Ovary (tissue), 3 donors: ENCODE data around the gene KDM6A.

Experiments used
- EP300 ChIP-seq: sonication (generic); formaldehyde crosslinking; IDR thresholded peaks from one replicate; pipeline ENCODE4 v1.6.1; 2017; ENCODE audit warnings: antibody characterized with exemption
- POLR2A ChIP-seq: fragments of 450-650 bp; IDR thresholded peaks from one replicate; pipeline ENCODE4 v1.6.1; 2017; ENCODE audit warnings: antibody characterized with exemption, mild to moderate bottlenecking, moderate library complexity
- TF ChIP-seq, protein P1 (sequence below), 3 donors: fragments of 450-650 bp in 2 of 3; fragments of 200-600 bp in 1 of 3; IDR thresholded peaks; one replicate each; pipeline versions ENCODE4 v1.5.1 to v1.8.0; 2016 to 2022; ENCODE audit warnings: antibody characterized with exemption in 3 of 3, mild to moderate bottlenecking in 1 of 3
- donor health status: DM: no; HTN: no; CAD: no.

DNA sequence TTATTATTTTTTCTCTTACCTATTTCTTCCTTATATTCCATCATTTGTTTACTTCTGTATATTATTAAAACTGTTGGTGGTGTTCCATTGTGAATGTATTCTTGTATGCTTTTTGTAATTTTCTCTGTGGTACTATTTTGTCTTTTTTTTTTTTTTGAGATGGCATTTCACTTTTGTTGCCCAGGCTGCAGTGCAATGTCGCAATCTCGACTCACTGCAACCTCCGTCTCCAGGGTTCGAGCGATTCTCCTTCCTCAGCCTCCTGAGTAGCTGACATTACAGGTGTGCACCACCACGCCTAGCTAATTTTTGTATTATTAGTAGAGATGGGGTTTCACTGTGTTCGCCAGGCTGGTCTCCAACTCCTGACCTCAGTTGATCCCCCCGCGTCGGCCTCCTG, 8.6 kb downstream of the KDM6A start:
- TF ChIP-seq, protein P1, sequence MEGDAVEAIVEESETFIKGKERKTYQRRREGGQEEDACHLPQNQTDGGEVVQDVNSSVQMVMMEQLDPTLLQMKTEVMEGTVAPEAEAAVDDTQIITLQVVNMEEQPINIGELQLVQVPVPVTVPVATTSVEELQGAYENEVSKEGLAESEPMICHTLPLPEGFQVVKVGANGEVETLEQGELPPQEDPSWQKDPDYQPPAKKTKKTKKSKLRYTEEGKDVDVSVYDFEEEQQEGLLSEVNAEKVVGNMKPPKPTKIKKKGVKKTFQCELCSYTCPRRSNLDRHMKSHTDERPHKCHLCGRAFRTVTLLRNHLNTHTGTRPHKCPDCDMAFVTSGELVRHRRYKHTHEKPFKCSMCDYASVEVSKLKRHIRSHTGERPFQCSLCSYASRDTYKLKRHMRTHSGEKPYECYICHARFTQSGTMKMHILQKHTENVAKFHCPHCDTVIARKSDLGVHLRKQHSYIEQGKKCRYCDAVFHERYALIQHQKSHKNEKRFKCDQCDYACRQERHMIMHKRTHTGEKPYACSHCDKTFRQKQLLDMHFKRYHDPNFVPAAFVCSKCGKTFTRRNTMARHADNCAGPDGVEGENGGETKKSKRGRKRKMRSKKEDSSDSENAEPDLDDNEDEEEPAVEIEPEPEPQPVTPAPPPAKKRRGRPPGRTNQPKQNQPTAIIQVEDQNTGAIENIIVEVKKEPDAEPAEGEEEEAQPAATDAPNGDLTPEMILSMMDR (IDR thresholded peaks at IDR 0.05) = no peak
- TF ChIP-seq POLR2A (no peak), EP300 (no peak)
